HFF-Myc (cell line): ENCODE data around the gene GRIN1.

Experiments
- DNase-seq: peaks from one replicate; pipeline ENCODE4 v3.0.0-alpha.2; 2011; ENCODE audit warnings: low read depth; ENCODE audit errors: extremely low read depth
- H3K4me3 ChIP-seq: replicated peaks from 2 replicates; pipeline ENCODE4 v1.5.1; 2011; ENCODE audit warnings: low read depth, mild to moderate bottlenecking, control low read depth, low read length
- CTCF ChIP-seq: IDR thresholded peaks from 2 replicates; pipeline ENCODE4 v1.5.1; 2012; ENCODE audit warnings: mild to moderate bottlenecking, low read depth, low read length, control low read depth; ENCODE audit errors: missing control alignments

The GRIN1 gene

GRCh38 chr9:137186385-137186784 lies 47.4 kb downstream of the GRIN1 start:
- H3K4me3 ChIP-seq: no peak overlapping the region
- no peak for TF ChIP-seq CTCF
- DNase-seq: no peak

GRCh38 chr9:137187386-137187785 lies 48.4 kb downstream of the GRIN1 start:
- no peak for TF ChIP-seq CTCF
- DNase-seq: no peak
- H3K4me3 ChIP-seq: peak overlapping the region; percentile 94

- TF ChIP-seq CTCF: no peak
- no peak for DNase-seq
- peak overlapping the region; percentile 94 for H3K4me3 ChIP-seq
These were observed 49.1 kb downstream of the GRIN1 start for GRCh38 chr9:137188086-137188489.

- H3K4me3 ChIP-seq: peak within 1 kb of the TSS; percentile 94
- DNase-seq: peak; percentile 75
- TF ChIP-seq CTCF: peak; percentile 37
These were observed 49.7 kb downstream of the GRIN1 start, which contains the start of the genes ANAPC2 and SSNA1 for GRCh38 chr9:137188490-137189296. Gene ANAPC2 (minus strand): TSS chr9:137188560. CDS start chr9:137188532, 28 bp downstream. Gene SSNA1 (plus strand): TSS chr9:137188676. CDS start chr9:137188727, 51 bp downstream.

GRCh38 chr9:137189297-137190295 lies 50.6 kb downstream of the GRIN1 start:
- no peak for DNase-seq
- TF ChIP-seq CTCF: no peak
- H3K4me3 ChIP-seq: peak overlapping the region; percentile 94

GRCh38 chr9:137190315-137190856 lies 51.4 kb downstream of the GRIN1 start:
- peak; percentile 4 for TF ChIP-seq CTCF
- peak overlapping the region; percentile 94; the same call in 1 of the 2 replicates for H3K4me3 ChIP-seq
- no peak for DNase-seq
